Heart left ventricle (tissue), 13 donors: ENCODE data around the gene CEPT1.
"Not testable (repeated sequence)": the region's sequence is repeated elsewhere in the genome, so short reads cannot be mapped to it uniquely, and the experiment has no call there.

Experiments used
- POLR2A ChIP-seq, 2 donors: fragments of 450-650 bp; IDR thresholded peaks; one replicate each; pipeline ENCODE4 v1.6.1; 2017; ENCODE audit warnings: antibody characterized with exemption in 2 of 2, mild to moderate bottlenecking in 2 of 2, moderate library complexity in 2 of 2
- TF ChIP-seq, protein P1 (sequence below), 12 donors: fragments of 200-600 bp; sonication (generic) in 4 of 12; IDR thresholded peaks; one replicate each; pipeline versions ENCODE4 v1.5.0 to v1.8.0; 2018 to 2022; ENCODE audit warnings: antibody characterized with exemption in 12 of 12, mild to moderate bottlenecking in 5 of 12
- donor health status: ischemic (EF 13 %, LVEDD 7.1; RV severe dilation, severe dysfunction).
- donor health status: DM: no; HTN: yes; CAD: no.
- donor health status: DM: no; HTN: no; CAD: no.
- donor health status: ischemic (EF 25% LVEDD 6.9; RV normal size, moderate dysfunction).
- donor health status: ischemic (EF 25% LVEDD 5.7; RV mildly dilated, moderate dysfunction).
- donor health status: ischemic (EF 35%, LVEDD 5.7; RV mildly dilated, moderate dysfunction).
- donor health status: nonischemic (EF 11% LVEDD 7.7; RV severe dilation, severe dysfunction).
- donor health status: DM: yes; HTN: yes; CAD: no.
- donor health status: PGD.
- donor health status: ischemic (EF 29% LVEDD 5.4; RV normal size, mild dysfunction).
- donor health status: nonischemic (EF 23%, LVEDD 6.1; RV moderate dilation, normal function).

DNA sequence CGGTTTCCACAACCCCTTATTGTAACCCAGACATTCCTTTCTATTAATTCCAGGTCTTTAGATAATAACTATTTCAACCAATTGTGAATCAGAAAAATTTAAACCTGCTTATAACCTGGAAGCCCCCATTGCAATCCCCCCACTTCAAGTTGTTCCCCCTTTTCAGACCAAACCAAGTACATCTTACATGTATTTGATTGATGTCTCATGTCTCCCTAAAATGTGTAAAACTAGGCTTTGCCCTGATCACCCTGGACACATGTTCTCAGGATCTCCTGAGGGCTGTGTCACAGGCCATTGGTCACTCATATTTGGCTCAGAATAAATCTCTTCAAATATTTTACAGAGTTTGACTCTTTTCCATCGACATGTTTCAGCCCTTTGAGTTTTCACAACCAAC is 75.3 kb downstream of the CEPT1 start:
- TF ChIP-seq, protein P1, sequence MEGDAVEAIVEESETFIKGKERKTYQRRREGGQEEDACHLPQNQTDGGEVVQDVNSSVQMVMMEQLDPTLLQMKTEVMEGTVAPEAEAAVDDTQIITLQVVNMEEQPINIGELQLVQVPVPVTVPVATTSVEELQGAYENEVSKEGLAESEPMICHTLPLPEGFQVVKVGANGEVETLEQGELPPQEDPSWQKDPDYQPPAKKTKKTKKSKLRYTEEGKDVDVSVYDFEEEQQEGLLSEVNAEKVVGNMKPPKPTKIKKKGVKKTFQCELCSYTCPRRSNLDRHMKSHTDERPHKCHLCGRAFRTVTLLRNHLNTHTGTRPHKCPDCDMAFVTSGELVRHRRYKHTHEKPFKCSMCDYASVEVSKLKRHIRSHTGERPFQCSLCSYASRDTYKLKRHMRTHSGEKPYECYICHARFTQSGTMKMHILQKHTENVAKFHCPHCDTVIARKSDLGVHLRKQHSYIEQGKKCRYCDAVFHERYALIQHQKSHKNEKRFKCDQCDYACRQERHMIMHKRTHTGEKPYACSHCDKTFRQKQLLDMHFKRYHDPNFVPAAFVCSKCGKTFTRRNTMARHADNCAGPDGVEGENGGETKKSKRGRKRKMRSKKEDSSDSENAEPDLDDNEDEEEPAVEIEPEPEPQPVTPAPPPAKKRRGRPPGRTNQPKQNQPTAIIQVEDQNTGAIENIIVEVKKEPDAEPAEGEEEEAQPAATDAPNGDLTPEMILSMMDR (IDR thresholded peaks at IDR 0.05): not testable (repeated sequence)
- not testable (repeated sequence) for TF ChIP-seq POLR2A (IDR thresholded peaks at IDR 0.05)
